Nephron progenitor cell (in vitro differentiated cells): Measurements from ENCODE around the gene FGFRL1.

Source experiments
- DNase-seq: peaks from one replicate; pipeline ENCODE4 v3.0.0; 2021
- H3K27ac Mint-ChIP-seq: 2 replicates; pipeline ENCODE4 v1.8.0; 2021; ENCODE audit warnings: mild to moderate bottlenecking, moderate library complexity, mixed read lengths
- H3K27me3 Mint-ChIP-seq: 2 replicates; pipeline ENCODE4 v1.8.0; 2021; ENCODE audit warnings: mild to moderate bottlenecking, low read depth, mixed read lengths; ENCODE audit not compliant: poor library complexity
- H3K36me3 Mint-ChIP-seq: 2 replicates; pipeline ENCODE4 v1.8.0; 2021; ENCODE audit warnings: low read depth, mixed read lengths
- H3K4me1 Mint-ChIP-seq: 2 replicates; pipeline ENCODE4 v1.8.0; 2021; ENCODE audit warnings: mixed read lengths
- H3K4me3 Mint-ChIP-seq: 2 replicates; pipeline ENCODE4 v1.8.0; 2021; ENCODE audit warnings: mild to moderate bottlenecking, moderate library complexity, mixed read lengths
- H3K9me3 Mint-ChIP-seq: 2 replicates; pipeline ENCODE4 v1.8.0; 2021; ENCODE audit warnings: mild to moderate bottlenecking, moderate library complexity, mixed read lengths
- TF ChIP-seq, protein P1 (sequence below): fragments of 200-600 bp; sonication (generic); IDR thresholded peaks from 2 replicates; pipeline ENCODE4 v1.5.0; 2021; ENCODE audit warnings: antibody characterized with exemption

FGFRL1 gene

DNA sequence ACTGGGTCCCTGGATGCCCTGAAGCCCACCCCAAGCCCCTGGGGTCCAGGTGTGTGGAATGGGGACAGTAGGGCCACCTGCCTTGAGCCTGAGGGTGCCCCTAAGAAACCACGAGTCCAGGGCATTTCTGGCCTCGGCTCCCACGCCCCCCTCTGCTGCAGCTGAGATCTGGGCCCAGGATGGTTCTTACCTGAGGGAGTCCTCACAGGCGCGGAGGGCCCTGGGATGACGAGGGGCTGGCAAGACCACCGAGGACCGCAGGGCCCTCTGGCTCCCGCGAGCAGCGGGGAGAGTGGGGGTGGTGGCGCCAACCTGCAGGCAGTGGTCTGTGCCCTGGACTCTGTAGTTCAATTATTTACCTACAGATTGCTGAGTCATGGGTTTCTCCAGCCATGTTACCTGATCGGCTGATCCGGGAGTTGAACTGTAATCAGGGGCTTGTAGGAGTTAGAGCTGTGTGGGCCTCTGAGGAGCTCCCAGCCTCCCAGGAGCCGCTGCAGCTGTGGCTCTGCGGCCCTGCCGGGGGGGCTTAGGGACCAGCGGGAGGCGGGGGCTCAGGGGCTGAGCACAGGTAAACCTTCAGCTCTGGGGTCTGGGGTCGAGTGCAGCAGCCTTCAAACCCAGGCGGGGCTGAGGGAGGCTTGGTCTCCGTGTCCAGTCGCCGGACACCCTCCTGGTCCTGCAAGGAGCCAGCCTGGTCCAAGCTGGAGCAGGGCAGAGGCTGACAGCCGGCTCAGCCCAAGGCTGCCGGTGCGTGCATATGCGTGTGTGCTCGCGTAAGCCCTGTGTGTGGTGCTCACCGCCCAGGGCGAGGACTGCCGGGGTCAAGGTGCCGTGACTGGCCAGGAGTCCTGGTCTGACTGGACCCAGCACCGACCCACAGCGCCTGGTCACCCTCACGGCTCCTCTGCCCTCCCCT lies 18.1 kb upstream of the FGFRL1 start, which contains the start of gene SLC26A1:
SLC26A1 (minus strand) TSS at position 294 of the 919 bp plus-strand sequence. CDS start 1,701 bp downstream, outside the sequence.
- Mint-ChIP-seq H3K4me1 (peaks cover 6% of the 10 kb centered on the region), H3K36me3 (no peaks in the 10 kb centered on the region), H3K27ac (no peak within 1 kb of the TSS), H3K4me3 (no peak within 1 kb of the TSS), H3K9me3 (no peaks in the 10 kb centered on the region), H3K27me3 (peaks cover 31% of the 10 kb centered on the region)
- peak; percentile 12 for DNase-seq
- TF ChIP-seq, protein P1, sequence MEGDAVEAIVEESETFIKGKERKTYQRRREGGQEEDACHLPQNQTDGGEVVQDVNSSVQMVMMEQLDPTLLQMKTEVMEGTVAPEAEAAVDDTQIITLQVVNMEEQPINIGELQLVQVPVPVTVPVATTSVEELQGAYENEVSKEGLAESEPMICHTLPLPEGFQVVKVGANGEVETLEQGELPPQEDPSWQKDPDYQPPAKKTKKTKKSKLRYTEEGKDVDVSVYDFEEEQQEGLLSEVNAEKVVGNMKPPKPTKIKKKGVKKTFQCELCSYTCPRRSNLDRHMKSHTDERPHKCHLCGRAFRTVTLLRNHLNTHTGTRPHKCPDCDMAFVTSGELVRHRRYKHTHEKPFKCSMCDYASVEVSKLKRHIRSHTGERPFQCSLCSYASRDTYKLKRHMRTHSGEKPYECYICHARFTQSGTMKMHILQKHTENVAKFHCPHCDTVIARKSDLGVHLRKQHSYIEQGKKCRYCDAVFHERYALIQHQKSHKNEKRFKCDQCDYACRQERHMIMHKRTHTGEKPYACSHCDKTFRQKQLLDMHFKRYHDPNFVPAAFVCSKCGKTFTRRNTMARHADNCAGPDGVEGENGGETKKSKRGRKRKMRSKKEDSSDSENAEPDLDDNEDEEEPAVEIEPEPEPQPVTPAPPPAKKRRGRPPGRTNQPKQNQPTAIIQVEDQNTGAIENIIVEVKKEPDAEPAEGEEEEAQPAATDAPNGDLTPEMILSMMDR: no peak

DNA sequence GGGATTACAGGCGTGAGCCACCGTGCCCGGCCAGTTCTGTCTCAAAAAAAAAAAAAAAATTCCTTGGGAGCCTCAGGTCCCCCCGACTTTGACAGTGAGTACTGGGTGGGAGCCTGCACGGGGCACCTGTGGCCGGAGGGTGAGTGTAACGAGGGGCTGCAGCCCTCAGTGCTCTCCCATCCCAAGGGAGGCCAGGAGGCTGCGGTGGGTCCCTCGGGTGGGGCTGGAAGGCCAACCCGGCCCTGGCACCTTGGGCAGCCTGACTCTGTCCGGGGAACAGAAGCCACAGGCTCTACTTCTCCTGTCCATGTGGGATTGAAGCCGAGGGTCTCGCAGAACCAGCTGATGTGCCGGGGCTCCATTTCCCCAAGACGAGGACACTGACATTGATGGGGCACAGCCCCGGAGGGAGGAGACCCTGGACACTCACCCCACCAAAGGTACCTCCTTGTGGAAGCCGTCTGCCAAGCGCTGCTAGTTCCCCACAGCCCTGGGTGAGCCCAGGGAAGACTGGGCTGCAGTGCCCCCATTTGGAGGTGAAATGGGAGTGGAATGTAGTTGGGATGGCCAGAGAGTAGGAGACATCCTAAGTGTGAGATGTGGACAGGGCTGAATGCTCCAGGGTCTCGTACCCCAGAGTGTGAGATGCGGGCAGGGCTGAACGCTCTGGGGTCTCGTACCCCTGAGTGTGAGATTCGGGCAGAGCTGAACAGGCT lies 16.0 kb upstream of the FGFRL1 start:
- DNase-seq: no peak
- TF ChIP-seq, protein P1: no peak
- Mint-ChIP-seq H3K36me3 (no peaks in the 10 kb centered on the region), H3K27ac (no peak overlapping the region), H3K9me3 (no peaks in the 10 kb centered on the region), H3K4me1 (peaks cover 6% of the 10 kb centered on the region), H3K27me3 (peaks cover 51% of the 10 kb centered on the region), H3K4me3 (no peak overlapping the region)

- H3K4me3 Mint-ChIP-seq: peak overlapping the region; percentile 25
- peak; percentile 4 for DNase-seq
- no peaks in the 10 kb centered on the region for H3K9me3 Mint-ChIP-seq
- no peaks in the 10 kb centered on the region for H3K36me3 Mint-ChIP-seq
- H3K27me3 Mint-ChIP-seq: peaks cover 59% of the 10 kb centered on the region
- H3K27ac Mint-ChIP-seq: no peak overlapping the region
- TF ChIP-seq, protein P1: no peak
- peaks cover 6% of the 10 kb centered on the region for H3K4me1 Mint-ChIP-seq
These were observed 15.1 kb upstream of the FGFRL1 start for GRCh38 chr4:996030-996996.

DNA sequence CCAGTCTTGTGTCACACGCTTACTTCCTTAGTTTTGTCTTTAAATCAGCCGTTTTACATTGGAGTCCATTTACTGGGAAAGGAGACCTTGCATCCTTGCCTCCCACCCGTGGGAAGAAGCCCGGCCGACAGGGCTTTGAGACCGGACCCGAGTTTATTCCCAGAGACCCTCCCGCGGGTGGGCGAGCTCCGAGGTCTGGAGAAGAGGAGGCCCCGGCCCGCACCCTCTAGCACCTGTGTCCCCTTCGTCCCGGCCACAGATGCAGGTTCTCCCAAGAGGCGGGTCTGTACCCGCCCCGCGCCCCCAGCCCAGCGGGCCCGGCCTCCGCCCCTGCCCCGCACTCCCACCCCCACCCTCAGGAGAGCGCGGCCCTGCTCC lies 14.4 kb upstream of the FGFRL1 start:
- TF ChIP-seq, protein P1: no peak
- Mint-ChIP-seq H3K36me3 (no peaks in the 10 kb centered on the region), H3K4me3 (peak overlapping the region; percentile 25), H3K27ac (no peak overlapping the region), H3K4me1 (peaks cover 6% of the 10 kb centered on the region), H3K27me3 (peaks cover 66% of the 10 kb centered on the region), H3K9me3 (no peaks in the 10 kb centered on the region)
- DNase-seq: no peak

DNA sequence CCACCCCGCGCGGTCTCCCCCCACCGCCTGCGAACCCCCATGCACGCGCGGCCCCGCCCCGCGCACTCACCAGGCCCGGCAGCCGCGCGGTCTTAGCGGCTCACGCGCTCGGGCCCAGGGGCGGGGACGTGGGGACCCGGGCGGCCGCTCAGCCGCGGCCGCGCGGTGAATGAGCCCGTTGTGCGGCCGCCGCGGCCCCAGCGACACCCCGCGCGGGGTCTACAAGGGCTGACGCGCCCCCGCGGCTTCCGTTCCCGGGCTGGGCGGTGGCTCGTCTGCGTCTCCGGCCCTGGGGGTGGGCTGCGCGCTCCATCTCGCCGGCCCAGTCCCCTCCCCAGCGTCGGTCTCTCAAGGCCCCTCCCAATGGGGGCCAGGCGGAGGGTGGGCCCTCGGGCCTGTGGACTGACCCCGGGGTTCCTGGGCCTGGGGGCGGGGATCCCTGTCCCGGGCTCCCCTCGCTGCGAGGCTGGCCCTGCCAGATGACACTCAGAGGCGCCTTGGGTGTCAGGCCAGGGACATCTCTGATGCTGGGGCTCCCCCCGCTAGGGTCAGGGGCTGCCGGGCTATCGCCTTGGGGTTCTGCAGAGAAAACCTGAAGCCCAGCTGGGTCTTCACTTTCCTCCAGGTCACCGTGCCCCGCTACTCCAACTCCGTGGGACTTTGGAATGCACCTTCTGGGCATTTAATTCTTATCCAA lies 13.9 kb upstream of the FGFRL1 start:
- Mint-ChIP-seq H3K4me1 (peaks cover 4% of the 10 kb centered on the region), H3K36me3 (no peaks in the 10 kb centered on the region), H3K9me3 (no peaks in the 10 kb centered on the region), H3K4me3 (no peak overlapping the region), H3K27me3 (peaks cover 70% of the 10 kb centered on the region), H3K27ac (no peak overlapping the region)
- TF ChIP-seq, protein P1: no peak
- peak; percentile 64 for DNase-seq
